Hepatocyte (in vitro differentiated cells): ENCODE measurements around the gene RPL13A. TPM values are rescaled to one million over a fixed set of nuclear protein-coding genes. Genes with fewer than 3 reads are reported as not detected.
"Not testable (repeated sequence)": the region's sequence is repeated elsewhere in the genome, so short reads cannot be mapped to it uniquely, and the experiment has no call there.

Experiments
- DNase-seq: peaks from one replicate; pipeline ENCODE4 v3.0.0-alpha.2; 2016; ENCODE audit warnings: low spot score
- H2AFZ ChIP-seq: fragments of 200-600 bp; sonication (generic); 2 replicates; pipeline ENCODE4 v1.6.0; 2016; ENCODE audit warnings: antibody characterized with exemption, mild to moderate bottlenecking
- H3K27ac ChIP-seq: fragments of 200-600 bp; sonication (generic); 2 replicates; pipeline ENCODE4 v1.5.1; 2016; ENCODE audit warnings: mild to moderate bottlenecking
- H3K27me3 ChIP-seq: fragments of 200-600 bp; sonication (generic); 2 replicates; pipeline ENCODE4 v1.6.1; 2016
- H3K36me3 ChIP-seq: fragments of 200-600 bp; sonication (generic); replicated peaks from 2 replicates; pipeline ENCODE4 v1.5.1; 2016; ENCODE audit warnings: low read depth; ENCODE audit not compliant: insufficient read depth
- H3K4me1 ChIP-seq: fragments of 200-600 bp; sonication (generic); 2 replicates; pipeline ENCODE4 v1.5.1; 2016; ENCODE audit warnings: mild to moderate bottlenecking, moderate library complexity; ENCODE audit not compliant: insufficient read depth
- H3K4me2 ChIP-seq: fragments of 200-600 bp; sonication (generic); 2 replicates; pipeline ENCODE4 v1.6.0; 2016
- H3K4me3 ChIP-seq: fragments of 200-600 bp; sonication (generic); 2 replicates; pipeline ENCODE4 v1.5.1; 2016; ENCODE audit warnings: mild to moderate bottlenecking
- H3K79me2 ChIP-seq: fragments of 200-600 bp; sonication (generic); 2 replicates; pipeline ENCODE4 v1.6.0; 2017; ENCODE audit warnings: mild to moderate bottlenecking
- H3K9me2 ChIP-seq: fragments of 200-600 bp; sonication (generic); replicated peaks from 2 replicates; pipeline ENCODE4 v1.6.0; 2017; ENCODE audit warnings: mild to moderate bottlenecking; ENCODE audit not compliant: insufficient read depth
- H3K9me3 ChIP-seq: fragments of 200-600 bp; sonication (generic); 2 replicates; pipeline ENCODE4 v1.5.1; 2016; ENCODE audit warnings: low read depth, mild to moderate bottlenecking
- H4K20me1 ChIP-seq: fragments of 200-600 bp; sonication (generic); 2 replicates; pipeline ENCODE4 v1.6.0; 2016; ENCODE audit warnings: mild to moderate bottlenecking; ENCODE audit not compliant: insufficient read depth, poor library complexity, severe bottlenecking
- EZH2 ChIP-seq: fragments of 200-600 bp; sonication (generic); IDR thresholded peaks from 2 replicates; pipeline ENCODE4 v1.6.1; 2016; ENCODE audit warnings: antibody characterized with exemption, mild to moderate bottlenecking, borderline replicate concordance
- EZH2phosphoT487 ChIP-seq: fragments of 200-600 bp; sonication (generic); IDR thresholded peaks from one replicate; pipeline ENCODE4 v1.6.1; 2018; ENCODE audit warnings: antibody characterized with exemption, mild to moderate bottlenecking, low read depth, moderate library complexity; ENCODE audit not compliant: unreplicated experiment, severe bottlenecking
- WGBS: methylation state at CpG from one replicate; pipeline ENCODE4 v1.1.6; 2016; ENCODE audit warnings: low lambda C conversion rate; ENCODE audit errors: missing lambda C conversion rate; 5-methylcytosine and 5-hydroxymethylcytosine counted together
- polyA plus RNA-seq: library from polyadenylated mRNA; unstranded; fragments of >200 nt; fragmentation: Nextera tagmentation; extraction: Ambion mirVana; gene quantifications from 2 replicates; pipeline ENCODE4 v1.2.1, GENCODE V29; 2016
- total RNA-seq: library from RNA; depleted of rRNA; stranded (reverse); fragments of >200 nt; gene quantifications from 2 replicates; pipeline ENCODE4 v1.2.3, GENCODE V29; 2014
- TF ChIP-seq, protein P1 (sequence below): fragments of 200-600 bp; sonication (generic); IDR thresholded peaks from 2 replicates; pipeline ENCODE4 v1.5.1; 2016; ENCODE audit warnings: antibody characterized with exemption, mild to moderate bottlenecking; ENCODE audit not compliant: poor library complexity

RPL13A gene
- total and polyA plus RNA-seq, 2 experiments from 2014 or later, result 904 to 1,997 TPM

DNA sequence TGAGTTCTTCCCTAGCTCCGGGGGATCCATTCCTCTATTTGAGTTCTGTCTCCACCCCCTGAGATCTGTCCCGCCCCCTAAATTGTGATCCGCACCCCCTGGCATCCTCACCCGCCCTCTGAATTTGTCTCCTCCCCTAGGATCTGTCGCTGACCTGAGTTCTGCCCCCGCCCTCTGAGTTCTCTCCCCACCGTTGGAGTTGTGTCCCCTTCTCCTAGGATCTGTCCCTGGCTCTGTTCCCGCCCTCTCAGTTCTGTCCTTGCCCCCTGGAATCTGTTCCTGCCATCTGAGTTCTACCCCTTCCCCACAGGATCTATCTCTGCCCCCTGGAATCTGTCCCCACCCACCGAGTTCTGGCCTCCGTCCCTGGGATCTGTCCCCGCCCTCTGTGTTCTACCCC, 45.1 kb upstream of the RPL13A start:
- no peaks in the 10 kb centered on the region for H3K36me3 ChIP-seq
- no peaks in the 10 kb centered on the region for H4K20me1 ChIP-seq
- 6% methylated on average over 9 of the region's 11 CpGs for WGBS
- H3K4me1 ChIP-seq, result peaks cover 3% of the 10 kb centered on the region
- no peaks in the 10 kb centered on the region for H3K9me2 ChIP-seq
- H3K79me2 ChIP-seq, result no peaks in the 10 kb centered on the region
- TF ChIP-seq EZH2phosphoT487, result no peak
- TF ChIP-seq, protein P1, sequence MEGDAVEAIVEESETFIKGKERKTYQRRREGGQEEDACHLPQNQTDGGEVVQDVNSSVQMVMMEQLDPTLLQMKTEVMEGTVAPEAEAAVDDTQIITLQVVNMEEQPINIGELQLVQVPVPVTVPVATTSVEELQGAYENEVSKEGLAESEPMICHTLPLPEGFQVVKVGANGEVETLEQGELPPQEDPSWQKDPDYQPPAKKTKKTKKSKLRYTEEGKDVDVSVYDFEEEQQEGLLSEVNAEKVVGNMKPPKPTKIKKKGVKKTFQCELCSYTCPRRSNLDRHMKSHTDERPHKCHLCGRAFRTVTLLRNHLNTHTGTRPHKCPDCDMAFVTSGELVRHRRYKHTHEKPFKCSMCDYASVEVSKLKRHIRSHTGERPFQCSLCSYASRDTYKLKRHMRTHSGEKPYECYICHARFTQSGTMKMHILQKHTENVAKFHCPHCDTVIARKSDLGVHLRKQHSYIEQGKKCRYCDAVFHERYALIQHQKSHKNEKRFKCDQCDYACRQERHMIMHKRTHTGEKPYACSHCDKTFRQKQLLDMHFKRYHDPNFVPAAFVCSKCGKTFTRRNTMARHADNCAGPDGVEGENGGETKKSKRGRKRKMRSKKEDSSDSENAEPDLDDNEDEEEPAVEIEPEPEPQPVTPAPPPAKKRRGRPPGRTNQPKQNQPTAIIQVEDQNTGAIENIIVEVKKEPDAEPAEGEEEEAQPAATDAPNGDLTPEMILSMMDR, result no peak
- no peak for TF ChIP-seq EZH2
- peak overlapping the region; percentile 95 for H3K4me2 ChIP-seq
- H3K27ac ChIP-seq, result no peak overlapping the region
- no peaks in the 10 kb centered on the region for H3K9me3 ChIP-seq
- H3K27me3 ChIP-seq, result peaks cover 49% of the 10 kb centered on the region
- peak overlapping the region; percentile 95 for H2AFZ ChIP-seq
- H3K4me3 ChIP-seq, result no peak overlapping the region
- DNase-seq, result no peak

DNA sequence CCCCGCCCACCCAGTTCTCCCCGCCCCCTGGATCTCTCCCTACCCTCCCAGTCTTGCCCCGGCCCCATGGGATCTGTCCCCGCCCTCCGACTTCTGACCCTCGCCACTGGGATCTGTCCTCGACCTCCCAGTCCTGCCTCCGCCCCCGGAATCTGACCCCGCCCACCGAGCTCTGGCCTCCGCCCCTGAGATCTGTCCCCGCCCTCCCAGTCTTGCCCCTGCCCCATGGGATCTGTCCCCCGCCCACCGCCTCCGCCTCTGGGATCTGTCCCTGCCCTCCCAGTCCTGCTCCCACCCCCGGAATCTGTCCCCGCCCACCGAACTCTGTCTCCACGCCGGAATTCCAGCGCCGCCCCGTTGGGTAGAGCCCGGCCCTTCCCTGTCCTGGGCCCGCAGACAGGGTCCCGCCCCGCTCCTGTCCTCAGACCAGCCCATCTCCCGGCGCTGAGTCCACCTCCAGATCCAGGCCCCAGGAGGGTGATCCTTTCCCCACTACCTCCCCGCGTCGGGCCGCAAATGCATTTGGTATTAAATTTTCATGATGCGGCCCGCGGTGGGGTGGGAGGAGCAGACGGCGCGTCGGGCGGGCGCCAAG, 44.5 kb upstream of the RPL13A start:
- Histone ChIP-seq H3K27ac (peak overlapping the region; percentile 70), H3K79me2 (no peaks in the 10 kb centered on the region), H3K4me3 (peak overlapping the region; percentile 60), H2AFZ (peak overlapping the region; percentile 95), H3K9me2 (no peaks in the 10 kb centered on the region), H3K27me3 (peaks cover 44% of the 10 kb centered on the region), H3K4me2 (peak overlapping the region; percentile 95), H3K36me3 (no peaks in the 10 kb centered on the region), H3K4me1 (peaks cover 3% of the 10 kb centered on the region), H4K20me1 (no peaks in the 10 kb centered on the region), H3K9me3 (no peaks in the 10 kb centered on the region)
- DNase-seq, result peak; percentile 95
- TF ChIP-seq, protein P1, result no peak
- TF ChIP-seq EZH2phosphoT487 (no peak), EZH2 (no peak)
- WGBS, result 3% methylated on average over 21 of the region's 43 CpGs

DNA sequence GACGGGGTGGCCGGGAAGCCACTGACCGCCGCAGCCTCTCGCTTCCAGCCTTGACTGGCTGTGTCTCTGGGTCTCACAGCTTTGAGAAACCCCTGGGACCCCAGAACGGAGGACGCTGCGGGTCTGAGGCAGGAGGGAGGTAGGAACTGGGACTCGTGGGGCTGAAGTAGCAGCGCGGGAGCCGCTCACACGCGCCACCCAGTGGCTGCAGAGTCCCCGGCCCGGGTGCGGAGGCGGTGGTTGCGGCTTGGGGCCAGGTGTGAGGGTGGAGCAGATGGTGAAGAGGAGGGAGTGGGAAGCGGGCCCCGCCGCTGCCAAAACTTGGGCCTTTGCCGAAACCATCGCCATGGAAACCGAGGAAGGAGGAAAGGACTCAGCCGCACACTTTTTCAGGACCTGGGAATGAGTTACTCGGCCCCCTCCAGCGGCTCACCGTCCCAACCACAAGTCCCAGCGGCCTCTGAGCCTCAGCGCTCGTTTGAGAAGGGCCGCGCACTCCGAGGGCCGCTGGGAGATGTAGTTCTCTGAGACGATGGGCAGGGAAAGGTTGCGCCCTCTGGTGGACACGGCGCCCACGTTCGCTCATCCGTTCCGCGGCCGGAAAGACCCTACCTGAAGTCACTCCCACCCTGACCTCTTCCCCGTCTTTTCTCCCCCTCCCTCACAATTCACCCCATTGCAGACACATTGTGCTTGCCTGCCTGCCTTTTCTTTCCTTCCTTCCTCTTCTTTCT, 43.9 kb upstream of the RPL13A start:
- H3K79me2 ChIP-seq, result no peaks in the 10 kb centered on the region
- no peaks in the 10 kb centered on the region for H3K9me2 ChIP-seq
- peaks cover 37% of the 10 kb centered on the region for H3K27me3 ChIP-seq
- H3K4me3 ChIP-seq, result peak overlapping the region; percentile 60
- H3K27ac ChIP-seq, result peak overlapping the region; percentile 70
- peak overlapping the region; percentile 95 for H2AFZ ChIP-seq
- peak; percentile 98 for DNase-seq
- H3K4me2 ChIP-seq, result peak overlapping the region; percentile 95
- TF ChIP-seq, protein P1, result peak; percentile 81
- no peak for TF ChIP-seq EZH2phosphoT487
- 1% methylated on average over 45 of the region's 47 CpGs for WGBS
- no peaks in the 10 kb centered on the region for H3K9me3 ChIP-seq
- H3K4me1 ChIP-seq, result peaks cover 3% of the 10 kb centered on the region
- H4K20me1 ChIP-seq, result no peaks in the 10 kb centered on the region
- no peaks in the 10 kb centered on the region for H3K36me3 ChIP-seq

DNA sequence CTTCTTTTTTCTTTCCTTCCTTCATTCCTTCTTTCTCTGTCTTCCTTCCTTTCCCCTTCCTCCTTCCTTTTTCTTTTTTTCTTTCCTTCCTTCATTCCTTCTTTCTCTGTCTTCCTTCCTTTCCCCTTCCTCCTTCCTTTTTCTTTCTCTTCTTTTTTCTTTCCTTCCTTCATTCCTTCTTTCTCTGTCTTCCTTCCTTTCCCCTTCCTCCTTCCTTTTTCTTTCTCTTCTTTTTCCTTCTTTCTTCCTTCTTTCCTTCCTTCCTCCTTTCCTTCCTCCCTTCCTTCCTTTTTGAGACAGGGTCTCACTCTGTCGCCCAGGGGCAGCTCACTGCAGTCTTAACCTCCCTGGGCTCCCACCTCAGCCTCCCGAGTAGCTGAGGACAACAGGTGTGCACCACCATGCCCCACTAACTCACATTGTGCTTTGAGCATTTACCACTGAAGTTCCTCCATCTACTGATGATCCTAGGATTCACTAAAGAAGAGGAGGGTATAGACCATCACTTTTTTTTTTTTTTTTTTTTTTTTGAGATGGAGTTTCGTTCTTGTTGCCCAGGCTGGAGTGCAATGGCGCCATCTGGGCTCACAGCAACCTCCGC, 43.2 kb upstream of the RPL13A start:
- H2AFZ ChIP-seq, result peak overlapping the region; percentile 25
- 83% methylated on average over 5 of the region's 5 CpGs for WGBS
- H3K79me2 ChIP-seq, result not testable (repeated sequence)

More for the DNA sequence above, 43.2 kb upstream of the RPL13A start:
- not testable (repeated sequence) for H3K27ac ChIP-seq, H3K4me3 ChIP-seq, H4K20me1 ChIP-seq, H3K9me3 ChIP-seq, DNase-seq, H3K9me2 ChIP-seq, H3K36me3 ChIP-seq, H3K4me1 ChIP-seq
- peak overlapping the region; percentile 95 for H3K4me2 ChIP-seq
- peaks cover 30% of the 10 kb centered on the region for H3K27me3 ChIP-seq
